ENCODE measurements around the gene ADAMTS8. TPM values are rescaled to one million over a fixed set of nuclear protein-coding genes. Genes with fewer than 3 reads are reported as not detected.

The ADAMTS8 gene
- total and polyA plus RNA-seq, 10 donors = 0.30 to 2.5 (median 0.73) TPM; not detected in 1

GRCh38 chr11:130455483-130456127 lies 27.2 kb upstream of the ADAMTS8 start:
- DNase-seq = no peak
- H3K4me3 ChIP-seq = no peak overlapping the region
- 71 to 90% (median 82%) methylated on average over 11 to 15 of the region's 15 CpGs for WGBS, 5 donors
- TF ChIP-seq CTCF (IDR thresholded peaks at IDR 0.05 in 8 of 11, conservative IDR thresholded peaks at IDR 0.05 in 3 of 11) (no peak), POLR2A (IDR thresholded peaks at IDR 0.05) (no peak), POLR2AphosphoS5 (IDR thresholded peaks at IDR 0.05) (no peak)
- H3K9me3 ChIP-seq = no peaks in the 10 kb centered on the region
- intact Hi-C loops (cut with DNase I; ENCODE audit: low total_unique reads) = no loop called here
- no peaks in the 10 kb centered on the region for H3K36me3 ChIP-seq
- H3K4me1 ChIP-seq = peaks cover 0 to 9% (median 0%) of the 10 kb centered on the region in 6 donors
- peaks cover 0 to 48% (median under 1%) of the 10 kb centered on the region in 7 donors for H3K27me3 ChIP-seq (replicated peaks in 1 of 7)
- no peak overlapping the region for H3K27ac ChIP-seq

GRCh38 chr11:130454491-130455252 lies 26.3 kb upstream of the ADAMTS8 start:
- peaks cover 0 to 56% (median 8%) of the 10 kb centered on the region in 7 donors for H3K27me3 ChIP-seq (replicated peaks in 1 of 7)
- TF ChIP-seq POLR2AphosphoS5 (IDR thresholded peaks at IDR 0.05) = no peak
- no peak for TF ChIP-seq POLR2A (IDR thresholded peaks at IDR 0.05)
- TF ChIP-seq CTCF (IDR thresholded peaks at IDR 0.05 in 8 of 11, conservative IDR thresholded peaks at IDR 0.05 in 3 of 11) = no peak
- H3K36me3 ChIP-seq = no peaks in the 10 kb centered on the region
- 65 to 73% (median 70%) methylated on average over 12 of the region's 12 CpGs for WGBS, 5 donors
- H3K9me3 ChIP-seq = no peaks in the 10 kb centered on the region
- H3K4me3 ChIP-seq = no peak overlapping the region
- intact Hi-C loops (cut with DNase I; ENCODE audit: low total_unique reads) = no loop called here
- no peak for DNase-seq
- H3K4me1 ChIP-seq = peaks cover 0 to 16% (median 5%) of the 10 kb centered on the region in 6 donors
- no peak overlapping the region for H3K27ac ChIP-seq

GRCh38 chr11:130452940-130453339 lies 24.5 kb upstream of the ADAMTS8 start:
- no peaks in the 10 kb centered on the region for H3K36me3 ChIP-seq
- H3K27me3 ChIP-seq (replicated peaks in 1 of 7) = peaks cover 0 to 73% (median 26%) of the 10 kb centered on the region in 7 donors
- no peak for TF ChIP-seq CTCF (IDR thresholded peaks at IDR 0.05 in 8 of 11, conservative IDR thresholded peaks at IDR 0.05 in 3 of 11)
- no peak for TF ChIP-seq POLR2AphosphoS5 (IDR thresholded peaks at IDR 0.05)
- TF ChIP-seq POLR2A (IDR thresholded peaks at IDR 0.05) = no peak
- peaks cover 13 to 33% (median 21%) of the 10 kb centered on the region in 6 donors for H3K4me1 ChIP-seq
- H3K27ac ChIP-seq = no peak overlapping the region
- no peaks in the 10 kb centered on the region for H3K9me3 ChIP-seq
- intact Hi-C loops (cut with DNase I; ENCODE audit: low total_unique reads) = no loop called here
- WGBS, 5 donors = 37 to 55% (median 41%) methylated on average over 6 of the region's 6 CpGs
- no peak for DNase-seq
- H3K4me3 ChIP-seq = no peak overlapping the region

- TF ChIP-seq CTCF (IDR thresholded peaks at IDR 0.05 in 8 of 11, conservative IDR thresholded peaks at IDR 0.05 in 3 of 11) (no peak), POLR2A (IDR thresholded peaks at IDR 0.05) (no peak), POLR2AphosphoS5 (IDR thresholded peaks at IDR 0.05) (no peak)
- WGBS, 5 donors = 90 to 96% (median 93%) methylated on average over 9 of the region's 9 CpGs
- H3K4me3 ChIP-seq = no peak overlapping the region
- no peaks in the 10 kb centered on the region for H3K9me3 ChIP-seq
- peaks cover 0 to 73% (median 27%) of the 10 kb centered on the region in 7 donors for H3K27me3 ChIP-seq (replicated peaks in 1 of 7)
- intact Hi-C loops (cut with DNase I; ENCODE audit: low total_unique reads) = no loop called here
- H3K36me3 ChIP-seq = no peaks in the 10 kb centered on the region
- H3K4me1 ChIP-seq = peaks cover 13 to 31% (median 21%) of the 10 kb centered on the region in 6 donors
- H3K27ac ChIP-seq = no peak overlapping the region
- DNase-seq = no peak
Observed at GRCh38 chr11:130452176-130452575, 23.8 kb upstream of the ADAMTS8 start.

Data from spleen (tissue), 11 donors.